ENCODE results near the gene CDK2AP2.

DNA sequence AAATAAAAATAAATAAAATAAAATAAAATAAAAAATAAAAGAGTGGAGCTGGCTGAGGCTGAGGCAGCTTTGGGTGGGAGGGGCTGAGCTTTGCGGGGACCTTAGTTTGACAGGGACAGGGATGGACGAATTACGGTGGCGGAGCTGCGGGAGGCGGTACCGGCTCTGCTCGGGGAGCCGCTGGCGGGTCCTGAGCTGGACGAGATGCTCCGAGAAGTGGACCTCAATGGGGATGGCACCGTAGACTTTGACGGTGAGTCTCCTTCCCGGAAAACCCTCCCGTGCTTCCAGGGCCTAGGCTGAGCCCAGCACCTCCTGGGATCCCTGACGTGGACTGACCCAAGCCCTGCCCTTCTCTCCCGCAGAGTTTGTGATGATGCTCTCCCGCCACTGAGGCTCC is 49.7 kb downstream of the CDK2AP2 start:
- no peak for TF ChIP-seq CTCF (IDR thresholded peaks at IDR 0.05; ENCODE audit: insufficient read depth, low read length, poor library complexity, severe bottlenecking)
- no peak for TF ChIP-seq EZH2phosphoT487 (conservative IDR thresholded peaks at IDR 0.05; ENCODE audit: low read length)
